ENCODE measurements around the gene LNP1. TPM values are rescaled to one million over a fixed set of nuclear protein-coding genes. Genes with fewer than 3 reads are reported as not detected.

LNP1 gene
- total and polyA plus RNA-seq, 2 of the 13 experiments (the other 11 are each of a cell fraction or from before 2014, with no cell fraction given) = 3.6 to 7.0 TPM

- peak; percentile 94 for TF ChIP-seq ZNF362 (CRISPR knock-in tag; IDR thresholded peaks at IDR 0.05; ENCODE audit: borderline replicate concordance)
- TF ChIP-seq NFKB2 (CRISPR knock-in tag; IDR thresholded peaks at IDR 0.05; ENCODE audit: borderline replicate concordance) = no peak
- TF ChIP-seq ZNF766 (CRISPR knock-in tag; IDR thresholded peaks at IDR 0.05; ENCODE audit: borderline replicate concordance) = no peak
- TF ChIP-seq E2F1 (CRISPR knock-in tag; IDR thresholded peaks at IDR 0.05) = no peak
- no peak for TF ChIP-seq RBFOX2 (IDR thresholded peaks at IDR 0.05; ENCODE audit: low read depth, low read length)
- no peak for TF ChIP-seq ZNF138 (CRISPR knock-in tag; IDR thresholded peaks at IDR 0.05; ENCODE audit: low read depth)
- no peak for TF ChIP-seq ZBED4 (CRISPR knock-in tag; IDR thresholded peaks at IDR 0.05; ENCODE audit: borderline replicate concordance)
- no peak for TF ChIP-seq ZNF281 (CRISPR knock-in tag; IDR thresholded peaks at IDR 0.05; ENCODE audit: borderline replicate concordance)
- TF ChIP-seq ELF1 (CRISPR knock-in tag; IDR thresholded peaks at IDR 0.05) = no peak
- TF ChIP-seq ZBTB8A (CRISPR knock-in tag; IDR thresholded peaks at IDR 0.05; ENCODE audit: borderline replicate concordance, low read depth) = no peak
- no peak for TF ChIP-seq NBN (conservative IDR thresholded peaks at IDR 0.05)
- TF ChIP-seq HNRNPUL1 (IDR thresholded peaks at IDR 0.05; ENCODE audit: low read depth, low read length) = no peak
- no peak for TF ChIP-seq FOXP4 (CRISPR knock-in tag; IDR thresholded peaks at IDR 0.05)
- 0 out of 2 replicates have a peak, but pooled peaks have one; percentile 43 for TF ChIP-seq KMT2A (CRISPR knock-in tag; IDR thresholded peaks at IDR 0.05)
- no peak for TF ChIP-seq MXI1 (IDR thresholded peaks at IDR 0.05; ENCODE audit: borderline replicate concordance, low read depth, low read length)
Measured at GRCh38 chr3:100403362-100404249, 2.3 kb downstream of the LNP1 start (continued).
